IMR-90 (cell line): ENCODE measurements around the gene RRN3.

ENCODE experiments used
- BHLHE40 ChIP-seq: fragments of 150-350 bp; IDR thresholded peaks from 2 replicates; pipeline ENCODE4 v1.6.1; 2016; ENCODE audit warnings: mild to moderate bottlenecking, low read depth, low read length
- CHD1 ChIP-seq: IDR thresholded peaks from 2 replicates; pipeline ENCODE4 v1.6.1; 2012; ENCODE audit warnings: low read depth, low read length, improper control_type of control experiment
- RAD21 ChIP-seq: IDR thresholded peaks from 2 replicates; pipeline ENCODE4 v1.6.1; 2012; ENCODE audit warnings: low read length, improper control_type of control experiment
- RCOR1 ChIP-seq: IDR thresholded peaks from 2 replicates; pipeline ENCODE4 v1.6.1; 2012; ENCODE audit warnings: mild to moderate bottlenecking, low read length, improper control_type of control experiment; ENCODE audit not compliant: insufficient replicate concordance
- TF ChIP-seq, protein P1 (sequence below): conservative IDR thresholded peaks from 2 replicates; pipeline ENCODE4 v1.5.1; 2012; ENCODE audit warnings: mild to moderate bottlenecking, low read depth, low read length, improper control_type of control experiment

DNA sequence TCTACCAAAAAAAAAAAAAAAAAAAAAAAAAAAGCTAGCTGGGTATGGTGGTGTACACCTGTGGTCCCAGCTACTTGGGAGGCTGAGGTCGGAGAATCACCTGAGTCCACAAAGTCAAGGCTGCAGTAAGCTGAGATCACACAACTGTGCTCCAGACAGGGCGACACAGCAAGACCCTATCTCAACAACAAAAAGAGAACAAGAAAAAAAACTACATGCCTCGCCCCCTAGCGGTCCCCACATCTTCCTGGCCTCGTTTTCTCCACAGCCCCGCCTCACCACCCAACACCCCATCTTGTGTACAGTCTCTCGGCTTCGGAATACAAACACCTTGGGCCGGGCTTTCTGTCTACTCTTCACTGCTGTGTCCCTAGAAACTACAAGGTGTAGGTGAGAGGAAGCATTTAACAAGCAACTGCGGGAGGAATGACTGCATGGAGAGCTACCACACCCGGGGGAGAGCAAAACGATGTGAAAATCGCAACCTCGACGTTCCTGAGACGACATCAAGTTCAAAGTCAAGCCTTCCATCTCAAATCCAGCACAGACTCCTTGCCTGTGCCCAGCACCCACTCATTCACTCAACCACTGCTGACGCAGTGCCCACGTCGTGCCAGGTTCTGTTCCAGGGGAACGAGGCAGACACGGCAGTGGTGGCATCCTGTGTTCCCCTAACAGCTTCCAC is 47.2 kb downstream of the RRN3 start:
- TF ChIP-seq RCOR1 (no peak), CHD1 (no peak), RAD21 (no peak), BHLHE40 (no peak)
- TF ChIP-seq, protein P1, sequence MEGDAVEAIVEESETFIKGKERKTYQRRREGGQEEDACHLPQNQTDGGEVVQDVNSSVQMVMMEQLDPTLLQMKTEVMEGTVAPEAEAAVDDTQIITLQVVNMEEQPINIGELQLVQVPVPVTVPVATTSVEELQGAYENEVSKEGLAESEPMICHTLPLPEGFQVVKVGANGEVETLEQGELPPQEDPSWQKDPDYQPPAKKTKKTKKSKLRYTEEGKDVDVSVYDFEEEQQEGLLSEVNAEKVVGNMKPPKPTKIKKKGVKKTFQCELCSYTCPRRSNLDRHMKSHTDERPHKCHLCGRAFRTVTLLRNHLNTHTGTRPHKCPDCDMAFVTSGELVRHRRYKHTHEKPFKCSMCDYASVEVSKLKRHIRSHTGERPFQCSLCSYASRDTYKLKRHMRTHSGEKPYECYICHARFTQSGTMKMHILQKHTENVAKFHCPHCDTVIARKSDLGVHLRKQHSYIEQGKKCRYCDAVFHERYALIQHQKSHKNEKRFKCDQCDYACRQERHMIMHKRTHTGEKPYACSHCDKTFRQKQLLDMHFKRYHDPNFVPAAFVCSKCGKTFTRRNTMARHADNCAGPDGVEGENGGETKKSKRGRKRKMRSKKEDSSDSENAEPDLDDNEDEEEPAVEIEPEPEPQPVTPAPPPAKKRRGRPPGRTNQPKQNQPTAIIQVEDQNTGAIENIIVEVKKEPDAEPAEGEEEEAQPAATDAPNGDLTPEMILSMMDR, result no peak
